ENCODE results near the gene PLK5.
"Not testable (repeated sequence)": the region's sequence is repeated elsewhere in the genome, so short reads cannot be mapped to it uniquely, and the experiment has no call there.

The PLK5 gene

GRCh38 chr19:1525343-1525742 lies 1.5 kb downstream of the PLK5 start:
- DNase-seq (ENCODE audit: low read depth in 2 of 2), result no peak

GRCh38 chr19:1526066-1526778 lies 2.3 kb downstream of the PLK5 start:
- DNase-seq (ENCODE audit: low read depth in 2 of 2), result no peak

GRCh38 chr19:1526979-1527649 lies 3.2 kb downstream of the PLK5 start:
- DNase-seq (ENCODE audit: low read depth in 2 of 2), result no peak

GRCh38 chr19:1527650-1528309 lies 3.9 kb downstream of the PLK5 start:
- DNase-seq (ENCODE audit: low read depth in 2 of 2), result no peak

- no peak for DNase-seq (ENCODE audit: low read depth in 2 of 2)
Observed at GRCh38 chr19:1528596-1529429, 4.9 kb downstream of the PLK5 start.

GRCh38 chr19:1529430-1529816 lies 5.5 kb downstream of the PLK5 start:
- DNase-seq (ENCODE audit: low read depth in 2 of 2), result no peak

- not testable (repeated sequence) for DNase-seq (ENCODE audit: low read depth in 2 of 2)
Observed at GRCh38 chr19:1530856-1531255, 7.0 kb downstream of the PLK5 start.

GRCh38 chr19:1531587-1531986 lies 7.7 kb downstream of the PLK5 start:
- no peak for DNase-seq (ENCODE audit: low read depth in 2 of 2)

GRCh38 chr19:1532003-1532402 lies 8.1 kb downstream of the PLK5 start:
- no peak for DNase-seq (ENCODE audit: low read depth in 2 of 2)

- DNase-seq (ENCODE audit: low read depth in 2 of 2), result no peak
Observed at GRCh38 chr19:1533510-1534150, 9.8 kb downstream of the PLK5 start.

- no peak for DNase-seq (ENCODE audit: low read depth in 2 of 2)
Observed at GRCh38 chr19:1534972-1535371, 11.1 kb downstream of the PLK5 start.

GRCh38 chr19:1535699-1536098 lies 11.8 kb downstream of the PLK5 start:
- not testable (repeated sequence) for DNase-seq (ENCODE audit: low read depth in 2 of 2)

- DNase-seq (ENCODE audit: low read depth in 2 of 2), result no peak
Observed at GRCh38 chr19:1538978-1539377, 15.1 kb downstream of the PLK5 start.

- DNase-seq (ENCODE audit: low read depth in 2 of 2), result not testable (repeated sequence)
Observed at GRCh38 chr19:1539749-1540148, 15.9 kb downstream of the PLK5 start.

- no peak for DNase-seq (ENCODE audit: low read depth in 2 of 2)
Observed at GRCh38 chr19:1540365-1540925, 16.6 kb downstream of the PLK5 start.

GRCh38 chr19:1549332-1549945 lies 25.6 kb downstream of the PLK5 start:
- DNase-seq (ENCODE audit: low read depth in 2 of 2), result no peak

GRCh38 chr19:1551068-1552040 lies 27.5 kb downstream of the PLK5 start:
- no peak for DNase-seq (ENCODE audit: low read depth in 2 of 2)

- DNase-seq (ENCODE audit: low read depth in 2 of 2), result no peak
Observed at GRCh38 chr19:1553415-1553814, 29.5 kb downstream of the PLK5 start.

GRCh38 chr19:1554968-1555367 lies 31.1 kb downstream of the PLK5 start:
- no peak for DNase-seq (ENCODE audit: low read depth in 2 of 2)

Data from stimulated activated CD8-positive, alpha-beta memory T cell treated with anti-CD3 and anti-CD28 coated beads, Interleukin-2, amount 100 ng/mL, for 48 hours (primary cell).